GM23248 (cell line): ENCODE results near the gene LRRIQ1. TPM values are rescaled to one million over a fixed set of nuclear protein-coding genes. Genes with fewer than 3 reads are reported as not detected.
"Not testable (repeated sequence)": the region's sequence is repeated elsewhere in the genome, so short reads cannot be mapped to it uniquely, and the experiment has no call there.

Experiments
- DNase-seq: peaks from one replicate; pipeline ENCODE4 v3.0.0-alpha.2; 2015
- H2AFZ ChIP-seq: fragments of 200-600 bp; sonication (generic); 2 replicates; pipeline ENCODE4 v1.6.1; 2016; ENCODE audit warnings: antibody characterized with exemption
- H3F3A ChIP-seq: fragments of 200-600 bp; sonication (generic); 2 replicates; pipeline ENCODE4 v1.6.1; 2016; ENCODE audit warnings: mild to moderate bottlenecking, antibody characterized with exemption, mixed run types; ENCODE audit not compliant: insufficient read depth
- H3K27ac ChIP-seq: fragments of 200-600 bp; sonication (generic); 2 replicates; pipeline ENCODE4 v1.5.1; 2016; ENCODE audit warnings: mild to moderate bottlenecking
- H3K27me3 ChIP-seq: fragments of 200-600 bp; sonication (generic); replicated peaks from 2 replicates; pipeline ENCODE4 v1.6.1; 2016; ENCODE audit warnings: mild to moderate bottlenecking; ENCODE audit not compliant: insufficient read depth
- H3K36me3 ChIP-seq: fragments of 200-600 bp; sonication (generic); 2 replicates; pipeline ENCODE4 v1.6.1; 2016; ENCODE audit warnings: low read depth, mild to moderate bottlenecking
- H3K4me1 ChIP-seq: fragments of 200-600 bp; sonication (generic); 2 replicates; pipeline ENCODE4 v1.6.1; 2016; ENCODE audit warnings: mild to moderate bottlenecking; ENCODE audit not compliant: insufficient read depth
- H3K4me2 ChIP-seq: fragments of 200-600 bp; sonication (generic); one replicate; pipeline ENCODE4 v1.6.1; 2016; ENCODE audit warnings: mild to moderate bottlenecking; ENCODE audit not compliant: unreplicated experiment
- H3K4me3 ChIP-seq: fragments of 200-600 bp; sonication (generic); 2 replicates; pipeline ENCODE4 v1.5.1; 2016; ENCODE audit warnings: mild to moderate bottlenecking
- H3K79me2 ChIP-seq: fragments of 200-600 bp; sonication (generic); 2 replicates; pipeline ENCODE4 v1.6.1; 2016; ENCODE audit warnings: mild to moderate bottlenecking; ENCODE audit not compliant: insufficient read depth
- H3K9ac ChIP-seq: fragments of 200-600 bp; sonication (generic); 2 replicates; pipeline ENCODE4 v1.6.1; 2016; ENCODE audit warnings: mild to moderate bottlenecking
- H3K9me2 ChIP-seq: fragments of 200-600 bp; sonication (generic); 2 replicates; pipeline ENCODE4 v1.6.1; 2016; ENCODE audit warnings: mixed run types, mild to moderate bottlenecking, moderate library complexity; ENCODE audit not compliant: insufficient read depth
- H3K9me3 ChIP-seq: fragments of 200-600 bp; sonication (generic); one replicate; pipeline ENCODE4 v1.6.1; 2017; ENCODE audit warnings: low read depth
- H4K20me1 ChIP-seq: fragments of 200-600 bp; sonication (generic); 2 replicates; pipeline ENCODE4 v1.6.0; 2016; ENCODE audit not compliant: insufficient read depth
- EZH2 ChIP-seq: fragments of 200-600 bp; sonication (generic); IDR thresholded peaks from 2 replicates; pipeline ENCODE4 v1.6.1; 2018; ENCODE audit warnings: antibody characterized with exemption, mild to moderate bottlenecking; ENCODE audit not compliant: insufficient read depth, poor library complexity, severe bottlenecking
- EZH2phosphoT487 ChIP-seq: fragments of 200-600 bp; sonication (generic); IDR thresholded peaks from 2 replicates; pipeline ENCODE4 v1.6.1; 2018; ENCODE audit warnings: antibody characterized with exemption, moderate library complexity, mild to moderate bottlenecking, low read depth; ENCODE audit not compliant: insufficient read depth
- WGBS, 2 experiments: methylation state at CpG; one replicate each; pipeline ENCODE4 v1.1.6; 2015 to 2017; ENCODE audit warnings: low lambda C conversion rate in 2 of 2, low coverage in 1 of 2; ENCODE audit errors: missing lambda C conversion rate in 2 of 2; 5-methylcytosine and 5-hydroxymethylcytosine counted together
- in situ Hi-C: fragments of 300-500 bp; cut with MboI; formaldehyde crosslinking; loops from 2 replicates; pipeline ENCODE4 v1.15.0; 2020
- polyA plus RNA-seq: library from polyadenylated mRNA; unstranded; fragments of >200 nt; fragmentation: Nextera tagmentation; extraction: Ambion mirVana; gene quantifications from 2 replicates; pipeline ENCODE4 v1.2.1, GENCODE V29; 2016
- total RNA-seq: library from RNA; depleted of rRNA; stranded (reverse); fragments of >200 nt; shearing (Covaris generic); gene quantifications from 2 replicates; pipeline ENCODE4 v1.2.3, GENCODE V29; 2014

LRRIQ1 gene
- total and polyA plus RNA-seq, 2 experiments from 2014 or later, result 0.11 to 0.88 TPM

DNA sequence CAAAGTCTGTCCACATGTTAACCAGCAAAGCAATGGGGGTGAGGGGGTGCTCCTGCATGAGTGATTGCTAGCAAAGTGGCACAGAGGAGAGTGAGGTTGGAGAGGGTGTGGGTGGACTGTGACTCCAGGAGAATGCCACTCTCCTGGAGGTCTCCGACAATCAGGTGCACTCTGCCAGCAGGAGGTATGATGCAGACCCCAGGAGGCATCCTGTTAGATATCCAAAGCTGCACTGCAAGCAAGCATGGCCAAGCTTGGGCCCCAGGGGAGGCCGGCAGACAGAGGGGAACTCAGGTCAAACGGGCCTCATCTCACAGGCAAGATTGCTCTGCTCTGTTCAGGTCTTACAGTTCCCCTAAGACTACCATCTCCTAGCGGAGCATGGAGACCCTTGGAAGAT is 170.4 kb downstream of the LRRIQ1 start:
- no peaks in the 10 kb centered on the region; the same call in 1 of the 2 replicates for H3K27me3 ChIP-seq
- H3K4me3 ChIP-seq, result no peak overlapping the region
- no peak overlapping the region for H3K4me2 ChIP-seq
- H3K4me1 ChIP-seq, result no peaks in the 10 kb centered on the region
- H3K9me3 ChIP-seq, result no peaks in the 10 kb centered on the region
- H3K36me3 ChIP-seq, result no peaks in the 10 kb centered on the region
- TF ChIP-seq EZH2phosphoT487 (no peak), EZH2 (no peak)
- no peak for DNase-seq
- no peak overlapping the region for H3K9ac ChIP-seq
- H3F3A ChIP-seq, result no peaks in the 10 kb centered on the region
- WGBS, 2 experiments, result 27 to 32% methylated on average over 4 of the region's 4 CpGs
- H3K9me2 ChIP-seq, result no peaks in the 10 kb centered on the region
- H2AFZ ChIP-seq, result no peak overlapping the region
- no peak overlapping the region for H3K27ac ChIP-seq
- H4K20me1 ChIP-seq, result no peaks in the 10 kb centered on the region
- no peaks in the 10 kb centered on the region for H3K79me2 ChIP-seq
- in situ Hi-C loops, result no loop called here

GRCh38 chr12:85224339-85224738 is 188.2 kb downstream of the LRRIQ1 start:
- in situ Hi-C loops, H3K9me2 ChIP-seq, H4K20me1 ChIP-seq, H2AFZ ChIP-seq, H3K4me3 ChIP-seq, H3K9me3 ChIP-seq, DNase-seq, H3K27me3 ChIP-seq, H3K36me3 ChIP-seq, H3K9ac ChIP-seq, H3K27ac ChIP-seq, H3K4me1 ChIP-seq, H3K4me2 ChIP-seq, H3K79me2 ChIP-seq, H3F3A ChIP-seq: not testable (repeated sequence)
- 50 to 52% methylated on average over 1 of the region's 1 CpG for WGBS, 2 experiments

DNA sequence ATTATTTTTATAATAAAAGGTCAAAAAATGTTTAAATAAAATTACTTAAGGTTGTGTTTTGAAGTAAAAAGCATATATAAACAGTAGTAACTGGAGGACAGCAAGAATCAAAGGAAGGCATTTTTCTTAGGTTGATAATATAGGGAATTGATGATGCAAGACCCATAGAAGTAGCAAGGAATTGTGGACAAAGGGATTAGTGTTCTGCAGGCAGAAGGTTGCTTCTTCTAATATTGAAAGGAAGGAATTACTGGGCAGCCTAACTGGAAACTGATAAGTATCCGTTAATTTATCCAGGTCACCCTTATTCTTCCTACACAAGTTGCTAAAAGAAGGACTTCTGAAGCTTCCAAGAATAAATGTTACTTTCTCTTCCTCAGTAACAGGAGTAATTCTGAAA is 189.3 kb downstream of the LRRIQ1 start:
- no peaks in the 10 kb centered on the region for H3F3A ChIP-seq
- no peaks in the 10 kb centered on the region for H4K20me1 ChIP-seq
- H3K9ac ChIP-seq, result no peak overlapping the region
- H2AFZ ChIP-seq, result no peak overlapping the region
- H3K27me3 ChIP-seq, result no peaks in the 10 kb centered on the region
- H3K36me3 ChIP-seq, result no peaks in the 10 kb centered on the region
- H3K4me1 ChIP-seq, result no peaks in the 10 kb centered on the region
- no peaks in the 10 kb centered on the region for H3K79me2 ChIP-seq
- TF ChIP-seq EZH2phosphoT487 (no peak), EZH2 (no peak)
- H3K27ac ChIP-seq, result no peak overlapping the region
- in situ Hi-C loops, result no loop called here
- WGBS, 2 experiments, result 41 to 70% methylated on average over 1 of the region's 1 CpG
- H3K9me3 ChIP-seq, result no peaks in the 10 kb centered on the region
- no peak overlapping the region for H3K4me2 ChIP-seq
- no peaks in the 10 kb centered on the region for H3K9me2 ChIP-seq
- no peak overlapping the region for H3K4me3 ChIP-seq
- DNase-seq, result no peak

DNA sequence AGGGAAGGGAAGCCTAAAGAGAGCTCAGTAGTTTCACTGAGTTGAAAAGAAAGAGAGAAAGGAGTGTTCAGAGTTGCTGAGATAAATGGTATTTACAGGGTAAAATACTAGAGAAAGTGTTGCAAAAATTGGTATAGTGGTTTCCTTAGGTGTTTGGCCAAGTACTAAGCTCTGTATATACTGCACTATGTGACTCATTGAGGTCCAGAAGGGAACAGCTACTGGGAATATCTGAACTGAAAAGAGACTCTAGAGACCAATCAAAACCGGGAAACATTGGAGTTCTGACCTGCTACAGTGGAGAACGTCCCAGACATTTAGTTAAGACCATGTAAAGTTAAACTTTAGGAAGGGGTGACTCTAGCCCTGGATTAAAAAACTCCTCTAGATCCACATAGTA is 201.2 kb downstream of the LRRIQ1 start:
- Histone ChIP-seq H2AFZ (no peak overlapping the region), H3F3A (no peaks in the 10 kb centered on the region), H3K79me2 (no peaks in the 10 kb centered on the region), H3K27me3 (no peaks in the 10 kb centered on the region), H3K9me3 (no peaks in the 10 kb centered on the region), H3K4me1 (no peaks in the 10 kb centered on the region), H3K9ac (no peak overlapping the region), H3K36me3 (no peaks in the 10 kb centered on the region), H3K9me2 (no peaks in the 10 kb centered on the region), H3K4me2 (no peak overlapping the region), H4K20me1 (no peaks in the 10 kb centered on the region), H3K4me3 (no peak overlapping the region), H3K27ac (no peak overlapping the region)
- no peak for TF ChIP-seq EZH2phosphoT487
- TF ChIP-seq EZH2, result no peak
- peak; percentile 4 for DNase-seq
- in situ Hi-C loops, result no loop called here
- WGBS, 2 experiments, result 18% methylated on average over 2 of the region's 2 CpGs

GRCh38 chr12:85244561-85244960 is 208.4 kb downstream of the LRRIQ1 start:
- DNase-seq, result no peak
- Histone ChIP-seq H3K4me2 (no peak overlapping the region), H3K9me2 (no peaks in the 10 kb centered on the region), H3K79me2 (no peaks in the 10 kb centered on the region), H3K4me1 (no peaks in the 10 kb centered on the region), H3K9ac (no peak overlapping the region), H4K20me1 (no peaks in the 10 kb centered on the region), H3F3A (no peaks in the 10 kb centered on the region), H3K27me3 (no peaks in the 10 kb centered on the region), H3K4me3 (no peak overlapping the region), H3K27ac (no peak overlapping the region), H3K36me3 (no peaks in the 10 kb centered on the region), H3K9me3 (no peaks in the 10 kb centered on the region), H2AFZ (no peak overlapping the region)
- in situ Hi-C loops, result no loop called here
- 8 to 17% methylated on average over 3 of the region's 3 CpGs for WGBS, 2 experiments
- TF ChIP-seq EZH2phosphoT487, result no peak
- no peak for TF ChIP-seq EZH2
